ENCODE results near the gene NAP1L4.

DNA sequence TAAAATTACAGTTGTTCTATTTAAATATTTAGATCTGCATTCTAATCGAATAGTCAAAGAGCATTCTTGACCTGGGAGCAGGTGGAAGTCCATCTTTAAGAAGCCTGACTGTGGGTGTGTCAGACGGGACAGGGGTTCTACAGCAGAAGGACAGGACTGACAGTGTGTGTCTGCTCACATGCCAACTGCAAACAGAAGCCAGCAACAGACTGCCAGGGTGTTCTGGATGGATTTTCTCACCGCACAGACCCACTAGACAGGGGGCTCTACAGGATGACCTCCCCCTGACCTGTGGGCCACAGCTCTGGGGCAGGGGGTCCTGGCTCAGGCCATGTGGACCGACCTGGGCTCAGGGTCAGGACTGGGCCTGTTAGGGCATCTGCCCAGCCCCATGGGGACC is 22.8 kb upstream of the NAP1L4 start:
- TF ChIP-seq, protein P1, sequence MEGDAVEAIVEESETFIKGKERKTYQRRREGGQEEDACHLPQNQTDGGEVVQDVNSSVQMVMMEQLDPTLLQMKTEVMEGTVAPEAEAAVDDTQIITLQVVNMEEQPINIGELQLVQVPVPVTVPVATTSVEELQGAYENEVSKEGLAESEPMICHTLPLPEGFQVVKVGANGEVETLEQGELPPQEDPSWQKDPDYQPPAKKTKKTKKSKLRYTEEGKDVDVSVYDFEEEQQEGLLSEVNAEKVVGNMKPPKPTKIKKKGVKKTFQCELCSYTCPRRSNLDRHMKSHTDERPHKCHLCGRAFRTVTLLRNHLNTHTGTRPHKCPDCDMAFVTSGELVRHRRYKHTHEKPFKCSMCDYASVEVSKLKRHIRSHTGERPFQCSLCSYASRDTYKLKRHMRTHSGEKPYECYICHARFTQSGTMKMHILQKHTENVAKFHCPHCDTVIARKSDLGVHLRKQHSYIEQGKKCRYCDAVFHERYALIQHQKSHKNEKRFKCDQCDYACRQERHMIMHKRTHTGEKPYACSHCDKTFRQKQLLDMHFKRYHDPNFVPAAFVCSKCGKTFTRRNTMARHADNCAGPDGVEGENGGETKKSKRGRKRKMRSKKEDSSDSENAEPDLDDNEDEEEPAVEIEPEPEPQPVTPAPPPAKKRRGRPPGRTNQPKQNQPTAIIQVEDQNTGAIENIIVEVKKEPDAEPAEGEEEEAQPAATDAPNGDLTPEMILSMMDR (IDR thresholded peaks at IDR 0.05; ENCODE audit: low read length): no peak
- TF ChIP-seq EZH2 (optimal IDR thresholded peaks at IDR 0.05; ENCODE audit: low read depth, low read length): no peak
